Measurements from ENCODE around the gene LBX1.
"Not testable (repeated sequence)": the region's sequence is repeated elsewhere in the genome, so short reads cannot be mapped to it uniquely, and the experiment has no call there.

LBX1 gene

GRCh38 chr10:101202667-101203066 is 26.6 kb downstream of the LBX1 start:
- not testable (repeated sequence) for DNase-seq

DNA sequence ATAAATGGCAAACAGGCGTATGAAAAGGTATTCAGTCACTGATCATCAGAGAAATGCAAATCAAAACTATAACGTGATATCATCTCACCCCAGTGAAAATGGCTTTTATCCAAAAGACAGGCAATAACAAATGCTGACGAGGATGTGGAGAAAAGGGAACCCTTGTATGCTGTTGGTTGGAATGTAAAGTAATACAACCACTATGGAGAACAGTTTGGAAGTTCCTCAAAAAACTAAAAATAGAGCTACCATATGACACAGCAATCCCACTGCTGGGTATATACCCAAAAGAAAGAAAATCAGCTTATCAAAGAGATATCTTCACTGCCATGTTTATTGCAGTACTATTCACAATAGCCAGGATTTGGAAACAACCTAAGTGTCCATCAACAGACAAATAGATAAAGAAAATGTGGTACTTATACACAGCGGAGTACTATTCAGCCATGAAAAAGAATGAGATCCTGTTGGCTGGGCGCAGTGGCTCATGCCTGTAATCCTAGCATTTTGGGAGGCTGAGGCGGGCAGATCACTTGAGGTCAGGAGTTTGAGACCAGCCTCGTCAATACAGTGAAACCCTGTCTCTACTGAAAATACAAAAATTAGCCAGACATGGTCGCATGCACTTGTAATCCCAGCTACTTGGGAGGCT is 30.8 kb downstream of the LBX1 start:
- DNase-seq: not testable (repeated sequence)

GRCh38 chr10:101195921-101196320 is 33.3 kb downstream of the LBX1 start:
- no peak for DNase-seq

DNA sequence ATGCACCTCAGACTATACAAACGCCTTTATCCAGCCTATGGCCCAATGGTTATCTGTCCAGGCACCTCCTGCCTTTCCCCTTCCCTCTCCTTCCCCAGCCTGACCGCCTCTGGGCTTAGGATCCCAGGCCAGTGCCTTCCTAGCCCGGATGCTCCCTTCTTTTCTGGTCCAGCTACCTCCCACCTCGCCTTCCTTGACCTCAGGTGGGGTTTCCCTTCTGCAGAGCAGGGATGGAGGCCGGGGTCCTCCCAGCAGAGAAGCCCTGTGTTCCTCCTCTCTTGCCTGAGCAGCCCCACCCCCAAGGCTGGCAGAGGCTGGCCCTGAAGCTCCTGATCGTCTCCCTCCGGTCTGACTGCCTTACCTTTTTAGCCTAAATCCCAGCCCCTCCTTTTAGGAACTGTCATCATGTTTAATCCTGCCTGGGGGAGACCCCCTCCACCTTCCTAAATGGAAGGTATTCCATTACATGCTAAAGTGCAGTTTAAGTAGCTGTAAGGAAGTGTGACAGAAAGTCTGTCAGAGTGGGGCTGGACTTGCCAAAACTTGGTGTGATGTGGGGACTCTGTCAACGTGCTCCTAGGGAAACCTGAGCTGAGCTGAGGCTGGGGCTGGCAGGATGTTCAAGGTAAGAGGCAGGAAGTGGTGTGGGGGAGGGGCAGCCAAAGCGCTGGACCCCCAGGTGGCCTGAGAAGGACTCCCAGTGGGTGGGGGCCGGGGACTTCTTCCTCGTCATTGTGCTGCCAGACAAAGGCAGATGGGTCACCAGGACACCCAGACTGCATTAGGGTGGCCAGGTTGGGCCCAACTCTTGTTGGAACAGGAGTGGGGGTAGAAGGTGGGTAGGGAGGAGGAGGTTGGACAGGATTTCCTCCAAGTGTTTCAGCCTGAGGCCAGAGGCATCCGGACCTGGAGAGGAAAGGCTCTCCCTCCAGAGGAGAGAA is 39.5 kb downstream of the LBX1 start:
- DNase-seq: peak; percentile 41

DNA sequence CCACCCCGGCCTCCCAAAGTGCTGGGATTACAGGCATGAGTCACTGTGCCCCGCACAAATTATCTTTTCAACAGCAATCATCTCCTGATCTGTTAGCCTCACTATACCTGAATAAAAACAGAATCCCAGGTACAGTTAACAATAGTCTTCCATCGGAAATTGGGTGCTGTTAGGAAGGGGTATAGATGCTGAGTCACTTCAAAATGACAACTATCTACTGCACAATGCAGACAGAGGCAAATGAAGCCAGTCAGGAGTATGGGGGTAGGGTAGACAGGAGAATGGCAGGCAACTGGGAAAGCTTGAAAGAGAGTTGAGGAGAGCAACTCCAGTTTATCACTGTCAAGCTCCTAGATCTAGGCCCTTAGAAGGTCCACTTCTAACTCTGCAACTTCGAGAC is 40.3 kb downstream of the LBX1 start:
- DNase-seq: no peak

DNA sequence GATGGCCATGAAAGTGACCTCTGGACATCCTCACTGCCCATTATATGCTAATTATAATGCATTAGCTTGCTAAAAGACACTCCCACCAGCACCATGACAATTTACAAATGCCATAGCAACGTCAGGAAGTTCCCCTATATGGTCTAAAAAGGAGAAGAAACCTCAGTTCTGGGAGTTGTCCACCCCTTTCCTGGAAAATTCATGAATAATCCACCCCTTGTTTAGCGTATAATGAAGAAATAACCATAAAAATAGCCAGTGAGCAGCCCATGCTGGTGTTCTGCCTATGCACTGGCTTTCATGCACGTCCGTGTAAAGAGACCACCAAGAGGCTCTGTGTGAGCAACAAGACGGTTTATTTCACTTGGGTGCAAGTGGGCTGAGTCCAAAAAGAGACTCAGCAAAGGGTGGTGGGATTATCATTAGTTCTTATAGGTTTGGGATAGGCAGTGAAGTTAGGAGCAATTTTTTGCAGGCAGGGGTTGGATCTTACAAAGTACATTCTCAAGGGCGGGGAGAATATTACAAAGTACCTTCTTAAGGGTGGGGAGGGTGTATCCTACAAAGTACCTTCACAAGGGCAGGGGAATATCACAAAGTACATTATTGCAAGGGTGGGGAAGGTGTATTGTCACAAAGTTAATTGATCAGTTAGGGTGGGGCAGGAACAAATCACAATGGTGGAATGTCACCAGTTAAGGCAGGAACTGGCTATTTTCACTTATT is 45.6 kb downstream of the LBX1 start:
- no peak for DNase-seq

GRCh38 chr10:101182936-101183335 is 46.3 kb downstream of the LBX1 start:
- no peak for DNase-seq
